B cell (primary cell): ENCODE measurements around the gene PDCD7. TPM values are rescaled to one million over a fixed set of nuclear protein-coding genes. Genes with fewer than 3 reads are reported as not detected.

Source experiments
- ATAC-seq: fragments of 200-7000 bp; cut with Tn5 transposase; one replicate; pipeline ENCODE4 v1.10.0; 2021; ENCODE audit warnings: low read depth, mild to moderate bottlenecking, moderate number of reproducible peaks, moderate library complexity
- CTCF ChIA-PET: fragments of 350-600 bp; sonication (Branson Sonifier 250); formaldehyde crosslinking; loops from one replicate; lab custom pipeline; 2021; ENCODE audit warnings: antibody characterized with exemption, inconsistent platforms; lab: Charles Lee
- POLR2A ChIA-PET: fragments of 350-600 bp; sonication (Branson Sonifier 250); formaldehyde crosslinking; loops from one replicate; lab custom pipeline; 2021; ENCODE audit warnings: antibody characterized with exemption; lab: Charles Lee
- DNase-seq: peaks from one replicate; pipeline ENCODE4 v3.0.0; 2013
- H2AFZ ChIP-seq: 2 replicates; pipeline ENCODE4 v1.6.1; 2012; ENCODE audit warnings: mild to moderate bottlenecking, low read depth, low read length; ENCODE audit not compliant: insufficient read depth, poor library complexity, severe bottlenecking
- H3K27ac ChIP-seq, 2 donors: 1 replicate in 1 of 2; 2 replicates in 1 of 2; pipeline ENCODE4 v1.5.1; 2012 to 2013; ENCODE audit warnings: low read length in 2 of 2, mild to moderate bottlenecking in 2 of 2, moderate library complexity in 1 of 2
- H3K27me3 ChIP-seq, 4 experiments: fragments of 200-600 bp in 1 of 4; sonication (generic) in 1 of 4; replicated peaks in 1 of 4; 1 replicate in 2 of 4; 2 replicates in 2 of 4; pipeline versions ENCODE4 v1.6.1 to v1.7.0; 2013 to 2016; ENCODE audit warnings: low read length in 3 of 4, mild to moderate bottlenecking in 2 of 4, mixed read lengths in 1 of 4, moderate library complexity in 1 of 4; ENCODE audit not compliant: insufficient read depth in 4 of 4, control insufficient read depth in 3 of 4; ENCODE audit errors: control extremely low read depth in 1 of 4
- H3K36me3 ChIP-seq, 2 experiments: replicated peaks in 1 of 2; 1 replicate in 1 of 2; 2 replicates in 1 of 2; pipeline versions ENCODE4 v1.6.1 to v1.7.1; 2013; ENCODE audit warnings: low read length in 1 of 2; ENCODE audit not compliant: insufficient read depth in 2 of 2, control insufficient read depth in 1 of 2; ENCODE audit errors: control extremely low read depth in 1 of 2, extremely low read depth in 1 of 2
- H3K4me1 ChIP-seq, 2 donors: fragments of 200-600 bp in 1 of 2; sonication (generic) in 1 of 2; 1 replicate in 1 of 2; 2 replicates in 1 of 2; pipeline versions ENCODE4 v1.5.1 to v1.6.1; 2013 to 2017; ENCODE audit warnings: low read length in 2 of 2; ENCODE audit not compliant: control insufficient read depth in 2 of 2, insufficient read depth in 2 of 2
- H3K4me2 ChIP-seq: replicated peaks from 2 replicates; pipeline ENCODE3; 2012; ENCODE audit warnings: mild to moderate bottlenecking, low read depth, low read length; ENCODE audit not compliant: poor library complexity, severe bottlenecking
- H3K4me3 ChIP-seq, 5 experiments: fragments of 200-600 bp in 1 of 5; sonication (generic) in 1 of 5; 1 replicate in 3 of 5; 2 replicates in 2 of 5; pipeline versions ENCODE4 v1.5.1 to v1.7.0; 2011 to 2016; ENCODE audit warnings: low read length in 4 of 5, mild to moderate bottlenecking in 4 of 5, low read depth in 2 of 5, control low read depth in 1 of 5, moderate library complexity in 1 of 5; ENCODE audit not compliant: insufficient read depth in 1 of 5; ENCODE audit errors: control extremely low read depth in 1 of 5, extremely low read depth in 1 of 5
- H3K79me2 ChIP-seq: fragments of 200-600 bp; sonication (generic); one replicate; pipeline ENCODE4 v1.6.0; 2016; ENCODE audit warnings: low read length; ENCODE audit not compliant: control insufficient read depth, insufficient read depth
- H3K9ac ChIP-seq: fragments of 200-600 bp; sonication (generic); 2 replicates; pipeline ENCODE4 v1.6.1; 2017; ENCODE audit warnings: mild to moderate bottlenecking, low read length, moderate library complexity
- H3K9me3 ChIP-seq, 3 donors: one replicate each; pipeline versions ENCODE4 v1.6.1 to v1.7.1; 2013; ENCODE audit warnings: low read length in 2 of 3; ENCODE audit not compliant: control insufficient read depth in 2 of 3, insufficient read depth in 1 of 3; ENCODE audit errors: control extremely low read depth in 1 of 3
- H4K20me1 ChIP-seq: 2 replicates; pipeline ENCODE4 v1.6.0; 2012; ENCODE audit warnings: mild to moderate bottlenecking, low read length; ENCODE audit not compliant: insufficient read depth, control insufficient read depth, poor library complexity, severe bottlenecking
- H3K27ac Mint-ChIP-seq: one replicate; pipeline ENCODE4 v1.8.0; 2021; ENCODE audit warnings: mixed read lengths
- H3K27me3 Mint-ChIP-seq: one replicate; pipeline ENCODE4 v1.8.0; 2021; ENCODE audit warnings: mixed read lengths
- H3K4me1 Mint-ChIP-seq: one replicate; pipeline ENCODE4 v1.8.0; 2021; ENCODE audit warnings: mixed read lengths
- H3K4me3 Mint-ChIP-seq: one replicate; pipeline ENCODE4 v1.8.0; 2021; ENCODE audit warnings: mixed read lengths
- H3K9me3 Mint-ChIP-seq: one replicate; pipeline ENCODE4 v1.8.0; 2022; ENCODE audit warnings: mixed read lengths; ENCODE audit not compliant: insufficient read depth
- CTCF ChIP-seq: fragments of 200-600 bp; IDR thresholded peaks from one replicate; pipeline ENCODE4 v1.8.0; 2022; ENCODE audit warnings: antibody characterized with exemption, mild to moderate bottlenecking
- EZH2 ChIP-seq: IDR thresholded peaks from 2 replicates; pipeline ENCODE4 v1.6.1; 2012; ENCODE audit warnings: borderline replicate concordance, low read depth, mild to moderate bottlenecking, moderate library complexity, low read length; ENCODE audit not compliant: insufficient read depth, poor library complexity, severe bottlenecking
- WGBS: methylation state at CpG from one replicate; pipeline ENCODE4 v1.1.5; 2013; ENCODE audit warnings: missing lambda C conversion rate; ENCODE audit not compliant: insufficient coverage; 5-methylcytosine and 5-hydroxymethylcytosine counted together
- intact Hi-C: fragments of 100-400 bp; cut with micrococcal nuclease; formaldehyde crosslinking; loops from one replicate; pipeline ENCODE4 v1.10.0; 2022
- polyA plus RNA-seq: library from polyadenylated mRNA; depleted of rRNA; stranded (reverse); fragments of >200 nt; gene quantifications from 2 replicates; pipeline ENCODE4 v1.2.3, GENCODE V29; 2012
- total RNA-seq, 2 donors: library from RNA; stranded (reverse); fragments of 120-200 nt in 1 of 2; gene quantifications; 1 replicate in 1 of 2; 2 replicates in 1 of 2; pipeline versions ENCODE4 v1.2.3 to v1.2.4, GENCODE V29; 2013 to 2022

Gene PDCD7
- total and polyA plus RNA-seq, 2 donors (not counting 1 experiment from before 2014, with no cell fraction given): 34.6 to 47.0 TPM

DNA sequence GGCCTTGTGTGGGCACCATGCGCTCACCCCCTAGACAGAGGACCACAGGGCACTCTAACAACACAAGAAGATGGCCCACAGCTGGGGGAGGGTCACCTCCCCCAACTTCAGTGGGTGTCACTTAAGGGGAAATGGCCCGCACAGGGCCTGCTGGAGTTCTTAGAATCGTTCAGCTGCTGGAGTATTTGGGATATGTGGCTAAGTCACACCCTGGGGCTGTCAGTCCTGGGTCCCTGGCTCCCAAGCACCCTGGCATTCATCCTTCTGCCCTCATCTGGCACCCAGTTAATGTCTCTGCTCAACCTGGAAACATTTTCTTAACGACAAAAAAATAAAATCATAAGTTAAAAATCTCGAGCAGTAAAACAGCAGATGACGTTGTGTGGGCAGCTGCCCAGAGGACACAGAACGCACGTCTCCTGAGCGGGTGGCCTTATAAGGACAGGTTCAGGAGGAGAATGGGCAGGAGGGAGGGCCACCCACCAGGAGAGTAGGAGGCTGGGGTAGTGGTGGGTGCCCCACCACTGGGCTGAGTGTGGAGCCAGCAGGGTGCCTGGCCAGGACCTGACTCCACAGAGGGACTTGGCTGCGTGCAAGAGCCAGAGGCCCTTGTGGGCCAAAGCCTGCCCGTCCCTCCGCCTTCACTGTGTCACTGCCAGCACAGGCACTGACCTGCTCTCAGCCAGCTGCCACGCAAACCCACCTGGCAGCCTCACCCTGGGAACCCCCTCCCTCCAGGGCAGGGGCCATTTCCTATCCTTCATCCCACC is 45.5 kb downstream of the PDCD7 start:
- DNase-seq (no peak), ATAC-seq (no peak)
- Histone ChIP-seq H3K9ac (no peak overlapping the region), H3K4me3 (no peak overlapping the region), H3K4me1 (no peaks in the 10 kb centered on the region), H3K9me3 (no peaks in the 10 kb centered on the region), H3K36me3 (no peaks in the 10 kb centered on the region), H4K20me1 (no peaks in the 10 kb centered on the region), H3K27me3 (peaks cover 0 to 11% (median 2%) of the 10 kb centered on the region in 4 experiments), H2AFZ (no peak overlapping the region), H3K79me2 (no peaks in the 10 kb centered on the region), H3K27ac (no peak overlapping the region), H3K4me2 (no peak overlapping the region)
- Mint-ChIP-seq H3K9me3 (no peaks in the 10 kb centered on the region), H3K27ac (no peak overlapping the region), H3K4me3 (no peak overlapping the region), H3K27me3 (peaks cover 16% of the 10 kb centered on the region), H3K4me1 (no peaks in the 10 kb centered on the region)
- POLR2A ChIA-PET: no interaction called here
- 92% methylated on average over 12 of the region's 13 CpGs for WGBS
- TF ChIP-seq CTCF (no peak), EZH2 (no peak)
- intact Hi-C loops: no loop called here
- CTCF ChIA-PET: interaction anchor here (1.5 kb wide), 2 partner anchors 10 to 54 kb away, joined by 5 to 8 read pairs; no protein-coding TSS in a partner anchor

DNA sequence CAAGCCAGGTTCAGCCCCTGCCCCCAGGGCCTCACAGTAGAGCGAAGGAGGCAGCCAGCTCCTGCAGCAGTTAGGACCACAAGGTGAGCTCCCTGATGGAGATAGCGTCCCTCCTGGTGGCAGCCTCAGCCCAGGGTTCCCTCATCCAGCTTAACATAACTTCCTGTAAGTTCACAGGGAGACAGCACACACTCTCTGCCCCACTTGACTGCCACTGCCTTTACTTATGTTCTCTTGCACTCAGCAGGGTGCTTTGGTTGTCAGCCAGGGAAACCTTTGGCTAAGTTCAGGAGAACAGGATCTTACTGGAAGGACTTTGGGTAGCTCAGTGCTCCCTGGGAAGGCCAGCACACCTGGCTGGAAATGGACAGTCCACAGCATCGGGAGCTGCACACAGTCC is 46.2 kb downstream of the PDCD7 start:
- 86% methylated on average over 3 of the region's 3 CpGs for WGBS
- no peaks in the 10 kb centered on the region for H3K9me3 Mint-ChIP-seq
- no peak for ATAC-seq

More for the DNA sequence above, 46.2 kb downstream of the PDCD7 start:
- CTCF ChIA-PET: interaction anchor here (0.8 to 1.5 kb wide), 3 partner anchors 9 to 54 kb away, joined by 3 to 8 read pairs (median 5); partner anchors contain the start of gene KBTBD13
- Histone ChIP-seq H3K36me3 (no peaks in the 10 kb centered on the region), H3K27ac (no peak overlapping the region), H2AFZ (no peak overlapping the region), H3K27me3 (peaks cover 0 to 16% (median 4%) of the 10 kb centered on the region in 4 experiments), H3K9me3 (no peaks in the 10 kb centered on the region), H3K4me3 (no peak overlapping the region), H4K20me1 (no peaks in the 10 kb centered on the region), H3K9ac (no peak overlapping the region), H3K4me2 (no peak overlapping the region), H3K4me1 (no peaks in the 10 kb centered on the region), H3K79me2 (no peaks in the 10 kb centered on the region)
- no peak for DNase-seq
- TF ChIP-seq CTCF (no peak), EZH2 (no peak)
- Mint-ChIP-seq H3K27me3 (peaks cover 22% of the 10 kb centered on the region), H3K4me1 (no peaks in the 10 kb centered on the region), H3K4me3 (no peak overlapping the region), H3K27ac (no peak overlapping the region)
- intact Hi-C loops: no loop called here
- POLR2A ChIA-PET: no interaction called here
